ENCODE measurements around the gene PCDHB13.
"Not testable (repeated sequence)": the region's sequence is repeated elsewhere in the genome, so short reads cannot be mapped to it uniquely, and the experiment has no call there.

DNA sequence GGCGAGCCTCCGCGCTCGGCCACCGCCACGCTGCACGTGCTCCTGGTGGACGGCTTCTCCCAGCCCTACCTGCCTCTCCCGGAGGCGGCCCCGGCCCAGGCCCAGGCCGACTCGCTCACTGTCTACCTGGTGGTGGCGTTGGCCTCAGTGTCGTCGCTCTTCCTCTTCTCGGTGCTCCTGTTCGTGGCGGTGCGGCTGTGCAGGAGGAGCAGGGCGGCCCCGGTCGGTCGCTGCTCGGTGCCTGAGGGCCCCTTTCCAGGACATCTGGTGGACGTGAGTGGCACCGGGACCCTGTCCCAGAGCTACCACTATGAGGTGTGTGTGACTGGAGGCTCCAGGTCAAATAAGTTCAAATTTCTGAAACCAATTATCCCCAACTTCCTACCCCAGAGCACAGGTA lies 2.9 kb upstream of the PCDHB13 start:
- TF ChIP-seq, protein P1, sequence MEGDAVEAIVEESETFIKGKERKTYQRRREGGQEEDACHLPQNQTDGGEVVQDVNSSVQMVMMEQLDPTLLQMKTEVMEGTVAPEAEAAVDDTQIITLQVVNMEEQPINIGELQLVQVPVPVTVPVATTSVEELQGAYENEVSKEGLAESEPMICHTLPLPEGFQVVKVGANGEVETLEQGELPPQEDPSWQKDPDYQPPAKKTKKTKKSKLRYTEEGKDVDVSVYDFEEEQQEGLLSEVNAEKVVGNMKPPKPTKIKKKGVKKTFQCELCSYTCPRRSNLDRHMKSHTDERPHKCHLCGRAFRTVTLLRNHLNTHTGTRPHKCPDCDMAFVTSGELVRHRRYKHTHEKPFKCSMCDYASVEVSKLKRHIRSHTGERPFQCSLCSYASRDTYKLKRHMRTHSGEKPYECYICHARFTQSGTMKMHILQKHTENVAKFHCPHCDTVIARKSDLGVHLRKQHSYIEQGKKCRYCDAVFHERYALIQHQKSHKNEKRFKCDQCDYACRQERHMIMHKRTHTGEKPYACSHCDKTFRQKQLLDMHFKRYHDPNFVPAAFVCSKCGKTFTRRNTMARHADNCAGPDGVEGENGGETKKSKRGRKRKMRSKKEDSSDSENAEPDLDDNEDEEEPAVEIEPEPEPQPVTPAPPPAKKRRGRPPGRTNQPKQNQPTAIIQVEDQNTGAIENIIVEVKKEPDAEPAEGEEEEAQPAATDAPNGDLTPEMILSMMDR (IDR thresholded peaks at IDR 0.05 in 4 of 5, conservative IDR thresholded peaks at IDR 0.05 in 1 of 5): not testable (repeated sequence)
- TF ChIP-seq POLR2A (IDR thresholded peaks at IDR 0.05): not testable (repeated sequence)
